OCI-LY7 (cell line): Measurements from ENCODE around the gene ASIC2. TPM values are rescaled to one million over a fixed set of nuclear protein-coding genes. Genes with fewer than 3 reads are reported as not detected.
"Not testable (repeated sequence)": the region's sequence is repeated elsewhere in the genome, so short reads cannot be mapped to it uniquely, and the experiment has no call there.

Experiments used
- BruUV-seq: library from RNA; stranded (reverse); fragments of 400-500 nt; replicated peaks from 2 replicates; lab custom pipeline; 2021; lab: Mats Ljungman, UMichigan
- CTCF ChIA-PET: fragments of 300-600 bp; sonication (Branson Sonifier 250); formaldehyde crosslinking; loops from one replicate; lab custom pipeline; 2022; ENCODE audit warnings: antibody characterized with exemption; ENCODE audit not compliant: unreplicated experiment; lab: Charles Lee
- POLR2A ChIA-PET: fragments of 300-600 bp; sonication (Branson Sonifier 250); formaldehyde crosslinking; loops from one replicate; lab custom pipeline; 2022; ENCODE audit warnings: antibody characterized with exemption; lab: Charles Lee
- DNase-seq: peaks from one replicate; pipeline ENCODE4 v3.0.0-alpha.2; 2015; ENCODE audit warnings: low spot score
- H2AFZ ChIP-seq: fragments of 200-600 bp; sonication (generic), shearing (Covaris generic); 2 replicates; pipeline ENCODE4 v1.6.1; 2014; ENCODE audit warnings: mild to moderate bottlenecking, antibody characterized with exemption, low read length, moderate library complexity
- H3K27ac ChIP-seq: fragments of 200-600 bp; sonication (generic); 2 replicates; pipeline ENCODE4 v1.5.1; 2014; ENCODE audit warnings: mixed run types, low read depth, mild to moderate bottlenecking, moderate library complexity, low read length, inconsistent platforms; ENCODE audit not compliant: poor library complexity, severe bottlenecking
- H3K36me3 ChIP-seq: fragments of 200-600 bp; sonication (generic); 2 replicates; pipeline ENCODE4 v1.6.1; 2014; ENCODE audit warnings: mild to moderate bottlenecking, antibody characterized with exemption, low read length, moderate library complexity, mixed read lengths; ENCODE audit not compliant: insufficient read depth
- H3K4me1 ChIP-seq: fragments of 200-600 bp; sonication (generic); 2 replicates; pipeline ENCODE4 v1.5.1; 2014; ENCODE audit warnings: mild to moderate bottlenecking, low read length; ENCODE audit not compliant: insufficient read depth, poor library complexity, severe bottlenecking
- H3K4me2 ChIP-seq: fragments of 200-600 bp; sonication (generic); 2 replicates; pipeline ENCODE4 v1.6.1; 2014; ENCODE audit warnings: mild to moderate bottlenecking, low read length
- H3K4me3 ChIP-seq: fragments of 200-600 bp; sonication (generic); 2 replicates; pipeline ENCODE4 v1.5.1; 2014; ENCODE audit warnings: mild to moderate bottlenecking, low read depth, low read length; ENCODE audit not compliant: poor library complexity, severe bottlenecking
- H3K79me2 ChIP-seq: fragments of 200-600 bp; sonication (generic); 2 replicates; pipeline ENCODE4 v1.6.1; 2016; ENCODE audit warnings: low read depth, mild to moderate bottlenecking, low read length, moderate library complexity, mixed read lengths; ENCODE audit not compliant: insufficient read depth
- H3K9me2 ChIP-seq: fragments of 200-600 bp; sonication (generic); 2 replicates; pipeline ENCODE4 v1.6.1; 2016; ENCODE audit warnings: mild to moderate bottlenecking, low read length, mixed read lengths; ENCODE audit not compliant: insufficient read depth
- H3K9me3 ChIP-seq: fragments of 200-600 bp; sonication (generic); 2 replicates; pipeline ENCODE4 v1.6.1; 2014; ENCODE audit warnings: mild to moderate bottlenecking, mixed run types, low read length, mixed read lengths
- H4K20me1 ChIP-seq: fragments of 200-600 bp; sonication (generic); 2 replicates; pipeline ENCODE4 v1.6.1; 2014; ENCODE audit warnings: mild to moderate bottlenecking, antibody characterized with exemption, low read length, moderate library complexity, mixed read lengths; ENCODE audit not compliant: insufficient read depth
- CTCF ChIP-seq: fragments of 200-600 bp; sonication (generic); conservative IDR thresholded peaks from 2 replicates; pipeline ENCODE4 v1.5.1; 2014; ENCODE audit warnings: mild to moderate bottlenecking, antibody characterized with exemption, low read length, moderate library complexity, mixed read lengths
- EZH2phosphoT487 ChIP-seq: fragments of 200-600 bp; sonication (generic); IDR thresholded peaks from 2 replicates; pipeline ENCODE4 v1.6.1; 2018; ENCODE audit warnings: low read depth, borderline replicate concordance, mild to moderate bottlenecking, mixed run types, antibody characterized with exemption, low read length, moderate library complexity, mixed read lengths
- intact Hi-C: fragments of 100-400 bp; cut with micrococcal nuclease; formaldehyde crosslinking; loops from one replicate; pipeline ENCODE4 v1.10.0; 2022; ENCODE audit not compliant: unreplicated experiment
- total RNA-seq, 2 experiments: library from RNA; depleted of rRNA in 1 of 2; stranded (reverse); fragments of >200 nt in 1 of 2; shearing (Covaris generic) in 1 of 2; gene quantifications; 2 replicates each; pipeline ENCODE4 v1.2.3, GENCODE V29; 2014 to 2022

ASIC2 gene
- total RNA-seq, 2 experiments from 2014 or later, result not detected

- POLR2A ChIA-PET, result interaction anchor here (0.7 kb wide), 2 partner anchors 159 to 615 kb away, joined by 5 read pairs; no protein-coding TSS in a partner anchor
- no peak overlapping the region for H3K4me2 ChIP-seq
- BruUV-seq, result no TSS peak
Observed at GRCh38 chr17:32992321-32993033, 300.6 kb downstream of the ASIC2 start.

GRCh38 chr17:32988481-32989101 lies 304.5 kb downstream of the ASIC2 start:
- ChIA-PET CTCF (no interaction called here), POLR2A (no interaction called here)
- no TSS peak for BruUV-seq
- TF ChIP-seq CTCF (no peak), EZH2phosphoT487 (no peak)
- Histone ChIP-seq H3K79me2 (no peaks in the 10 kb centered on the region), H4K20me1 (no peaks in the 10 kb centered on the region), H3K4me1 (no peaks in the 10 kb centered on the region), H3K9me3 (no peaks in the 10 kb centered on the region), H2AFZ (no peak overlapping the region), H3K36me3 (no peaks in the 10 kb centered on the region), H3K4me3 (no peak overlapping the region), H3K9me2 (no peaks in the 10 kb centered on the region), H3K4me2 (no peak overlapping the region), H3K27ac (no peak overlapping the region)
- intact Hi-C loops, result no loop called here
- DNase-seq, result no peak

More at GRCh38 chr17:32992321-32993033, 300.6 kb downstream of the ASIC2 start:
- Histone ChIP-seq H3K4me1 (no peaks in the 10 kb centered on the region), H3K27ac (no peak overlapping the region), H3K9me2 (no peaks in the 10 kb centered on the region), H3K9me3 (no peaks in the 10 kb centered on the region), H3K4me3 (no peak overlapping the region), H2AFZ (no peak overlapping the region), H3K79me2 (no peaks in the 10 kb centered on the region), H3K36me3 (no peaks in the 10 kb centered on the region), H4K20me1 (no peaks in the 10 kb centered on the region)
- CTCF ChIA-PET, result no interaction called here
- DNase-seq, result no peak
- no peak for TF ChIP-seq CTCF
- no peak for TF ChIP-seq EZH2phosphoT487
- intact Hi-C loops, result no loop called here

- H2AFZ ChIP-seq, H3K9me2 ChIP-seq, H3K79me2 ChIP-seq, H3K9me3 ChIP-seq, H3K4me2 ChIP-seq, CTCF ChIA-PET, BruUV-seq, H3K27ac ChIP-seq, H4K20me1 ChIP-seq, DNase-seq, H3K36me3 ChIP-seq, H3K4me3 ChIP-seq, POLR2A ChIA-PET, intact Hi-C loops, H3K4me1 ChIP-seq: not testable (repeated sequence)
Observed at GRCh38 chr17:32987868-32988267, 305.2 kb downstream of the ASIC2 start.

- H3K4me3 ChIP-seq, intact Hi-C loops, H3K36me3 ChIP-seq, H2AFZ ChIP-seq, DNase-seq, H3K4me1 ChIP-seq, BruUV-seq, H3K9me2 ChIP-seq, H3K4me2 ChIP-seq, H4K20me1 ChIP-seq, H3K9me3 ChIP-seq, POLR2A ChIA-PET, CTCF ChIA-PET, H3K79me2 ChIP-seq, H3K27ac ChIP-seq: not testable (repeated sequence)
Observed at GRCh38 chr17:32987453-32987805, 305.7 kb downstream of the ASIC2 start.
